ENCODE results near the gene MAGEA9B.
"Not testable (repeated sequence)": the region's sequence is repeated elsewhere in the genome, so short reads cannot be mapped to it uniquely, and the experiment has no call there.

Gene MAGEA9B

DNA sequence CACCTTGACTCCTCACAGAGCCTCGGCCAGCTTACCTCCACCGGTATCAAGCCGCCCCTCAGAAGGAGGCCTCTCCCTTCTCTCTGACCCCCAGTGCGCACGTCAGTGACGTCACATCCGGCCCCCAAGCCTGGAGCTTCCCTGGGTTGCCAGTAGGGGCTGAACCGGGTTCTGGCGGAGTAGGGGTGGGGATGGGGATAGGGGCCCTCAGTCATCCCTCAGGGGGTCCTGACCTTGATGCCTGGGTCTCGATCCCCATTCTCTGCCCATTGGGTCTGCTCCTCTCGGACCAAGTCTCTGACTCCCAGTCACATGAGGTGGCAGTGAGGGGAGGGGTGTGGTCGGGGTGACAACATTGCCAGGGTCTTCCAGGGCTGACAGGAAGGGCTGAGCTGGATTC lies at the start of gene MAGEA9B:
TSS of gene MAGEA9B (minus strand) at position 101 of the 400 bp plus-strand sequence. CDS start 4,280 bp downstream, outside the sequence.
- not testable (repeated sequence) for DNase-seq

- no peak for DNase-seq
Observed at GRCh38 chrX:149633511-149633910, 46.3 kb upstream of the MAGEA9B start.

- DNase-seq = peak; percentile 78
Observed at GRCh38 chrX:149631234-149632165, 44.2 kb upstream of the MAGEA9B start, which contains the start of gene TMEM185A. Gene TMEM185A, minus strand, starts transcription at chrX:149631792. Its CDS starts 212 bp downstream, at chrX:149631580.

DNA sequence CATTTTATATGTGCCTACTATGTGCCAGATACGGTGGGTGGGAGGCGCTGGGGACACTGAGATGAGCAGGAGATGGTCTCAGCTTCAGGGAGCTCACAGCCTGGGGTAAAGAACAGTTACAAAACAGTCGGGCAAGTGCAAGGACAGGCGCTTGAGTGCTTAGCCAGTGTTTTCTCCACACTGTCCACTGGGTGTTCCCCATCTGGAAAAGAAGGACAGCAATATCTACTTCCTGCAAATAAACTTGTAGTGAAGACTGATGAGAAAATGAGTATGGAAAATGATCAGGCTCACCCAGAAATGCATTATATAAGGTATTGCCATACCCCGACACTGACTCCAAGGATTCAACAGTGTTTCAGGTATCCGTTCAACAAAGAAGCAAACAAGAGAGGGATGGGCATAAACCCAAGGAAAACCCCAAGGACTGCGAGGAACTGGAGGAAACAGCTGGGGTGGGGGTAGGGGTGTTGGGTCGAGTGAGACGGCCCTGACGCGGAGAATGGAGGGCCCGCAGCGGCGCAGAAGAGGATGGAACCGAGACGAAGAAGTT lies 43.5 kb upstream of the MAGEA9B start:
- DNase-seq = no peak

GRCh38 chrX:149629730-149630387 lies 42.6 kb upstream of the MAGEA9B start:
- DNase-seq = no peak

DNA sequence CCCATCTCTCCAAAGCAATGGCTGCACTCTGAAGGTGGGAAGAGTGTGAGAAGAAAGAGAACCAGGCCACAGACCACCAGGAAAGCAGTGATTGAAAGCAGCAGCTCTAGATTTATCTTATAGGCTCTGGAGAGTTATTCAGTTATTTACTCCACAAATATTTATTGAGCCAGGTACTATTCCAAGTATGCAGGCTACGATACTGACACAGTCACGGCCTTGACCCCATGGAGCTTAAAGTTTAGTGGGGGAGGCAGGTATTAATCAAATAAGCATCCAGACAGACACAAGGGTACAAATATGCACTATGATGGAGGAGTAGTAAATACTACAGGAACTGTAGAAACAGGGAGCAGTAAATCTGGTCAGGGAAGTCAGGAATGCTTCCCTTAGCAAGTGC lies 41.5 kb upstream of the MAGEA9B start:
- no peak for DNase-seq

DNA sequence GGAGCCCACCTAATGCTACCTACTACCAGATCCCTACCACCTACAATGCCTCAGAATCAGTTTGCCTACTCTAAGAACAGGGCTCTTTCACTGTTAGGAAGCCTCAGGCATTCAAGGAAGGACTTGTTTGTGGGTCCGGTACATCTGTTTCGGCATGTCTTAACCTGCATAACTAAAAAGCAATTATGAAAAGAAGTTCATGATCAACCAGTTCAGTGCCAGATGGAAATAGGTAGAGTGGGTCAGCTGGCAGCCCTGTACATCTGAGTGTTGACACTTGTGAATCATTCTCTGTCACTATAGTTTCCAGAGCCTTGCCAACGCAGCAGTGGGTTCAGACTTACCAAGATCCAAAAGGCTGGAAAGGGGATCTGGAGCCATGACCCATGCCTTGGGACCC lies 41.0 kb upstream of the MAGEA9B start:
- no peak for DNase-seq

- not testable (repeated sequence) for DNase-seq
Observed at GRCh38 chrX:149626829-149627228, 39.6 kb upstream of the MAGEA9B start.

GRCh38 chrX:149619662-149620061 lies 32.4 kb upstream of the MAGEA9B start:
- not testable (repeated sequence) for DNase-seq

DNA sequence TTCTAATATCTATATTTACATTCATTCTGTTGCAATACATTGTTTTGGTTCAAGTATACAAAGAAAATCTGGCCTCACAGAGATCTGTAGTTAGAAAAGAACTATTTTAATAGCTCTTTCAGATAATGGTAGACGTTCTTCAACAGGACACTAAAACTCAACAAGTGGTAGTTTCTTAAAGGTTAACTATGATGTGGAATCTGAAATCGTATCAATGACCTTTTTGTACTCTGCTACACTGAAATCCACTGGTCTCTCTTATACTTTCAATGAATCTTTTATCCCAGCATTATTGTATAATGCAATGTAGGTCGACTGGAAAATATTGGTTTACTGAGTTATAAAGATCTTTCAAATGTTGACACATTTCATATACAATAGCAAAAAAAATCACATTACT lies 31.6 kb upstream of the MAGEA9B start:
- no peak for DNase-seq

DNA sequence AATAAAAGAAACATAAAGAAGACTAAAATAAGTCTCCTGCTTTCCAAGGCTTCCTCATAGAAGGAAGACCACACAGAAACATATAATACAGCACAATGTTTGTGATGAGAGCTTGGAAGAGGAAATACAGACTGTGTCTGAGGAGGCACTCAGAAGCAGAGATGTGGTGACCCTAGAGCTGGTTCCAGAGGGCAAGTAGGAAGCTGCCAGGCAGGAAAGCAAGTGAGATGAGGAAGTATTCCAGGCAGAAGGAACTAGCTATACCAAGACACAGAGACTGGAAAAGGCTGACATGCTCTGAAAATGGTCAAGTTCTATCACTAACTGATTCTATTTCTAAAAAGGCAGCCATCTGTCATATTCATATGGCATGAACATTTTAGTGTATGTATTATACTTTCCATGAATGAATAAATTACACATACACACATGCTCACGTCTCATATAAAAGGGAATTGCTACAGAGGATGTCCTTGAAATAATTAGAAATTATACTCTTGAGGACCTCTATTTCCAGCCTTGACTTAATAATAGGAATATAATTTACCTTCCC lies 24.4 kb upstream of the MAGEA9B start:
- no peak for DNase-seq

- no peak for DNase-seq
Observed at GRCh38 chrX:149610511-149610910, 23.3 kb upstream of the MAGEA9B start.

- DNase-seq = no peak
Observed at GRCh38 chrX:149607699-149608098, 20.4 kb upstream of the MAGEA9B start.

- not testable (repeated sequence) for DNase-seq
Observed at GRCh38 chrX:149605248-149605885, 18.1 kb upstream of the MAGEA9B start.

GRCh38 chrX:149598603-149599002 lies 11.3 kb upstream of the MAGEA9B start:
- not testable (repeated sequence) for DNase-seq

- DNase-seq = not testable (repeated sequence)
Observed at GRCh38 chrX:149595943-149596342, 8.7 kb upstream of the MAGEA9B start.

- DNase-seq = not testable (repeated sequence)
Observed at GRCh38 chrX:149595214-149595613, 8.0 kb upstream of the MAGEA9B start, which contains the start of gene HSFX2. Gene HSFX2, minus strand, starts transcription at chrX:149595314. Its CDS starts 614 bp downstream, at chrX:149594700.

DNA sequence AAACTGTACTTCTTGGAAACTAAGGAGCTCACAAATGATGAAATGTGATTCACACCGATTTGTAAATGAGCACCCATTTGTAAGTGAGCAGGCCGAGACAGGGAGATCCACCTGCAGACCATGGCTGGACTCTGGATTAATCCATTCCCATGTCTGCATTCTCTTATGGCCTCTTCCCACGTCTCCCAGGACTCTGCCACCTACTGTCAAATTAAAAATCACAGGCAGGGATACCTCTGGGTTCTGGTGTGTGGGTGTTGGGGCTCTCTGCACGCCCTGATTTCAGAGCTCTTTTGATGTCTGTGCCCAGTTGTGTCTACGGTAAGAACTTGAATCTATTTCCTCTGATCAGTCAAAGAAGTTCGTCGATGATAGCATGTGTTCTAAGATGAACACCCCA lies 3.7 kb upstream of the MAGEA9B start:
- not testable (repeated sequence) for DNase-seq

DNA sequence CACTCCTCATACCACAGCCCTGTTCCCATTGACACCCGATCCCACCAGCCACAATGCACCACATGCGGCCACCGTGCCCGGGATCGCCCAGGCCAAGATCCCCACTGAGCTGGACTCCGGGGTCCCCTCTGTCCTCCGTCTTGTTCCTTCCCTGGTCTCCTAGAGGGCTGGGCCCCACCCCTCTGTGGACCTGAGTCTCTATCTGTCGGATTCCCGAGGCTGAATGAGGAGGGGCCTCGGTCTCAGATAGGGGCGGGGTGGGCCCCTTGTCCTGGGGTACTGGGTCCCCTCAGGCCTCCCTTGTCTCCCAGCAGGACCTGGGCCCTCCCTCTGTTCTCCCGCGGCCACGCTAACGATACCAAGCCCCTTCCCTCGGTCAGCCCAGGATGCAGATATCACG lies 1.6 kb downstream of the MAGEA9B start:
- DNase-seq = not testable (repeated sequence)

- DNase-seq = not testable (repeated sequence)
Observed at GRCh38 chrX:149573456-149573855, 13.8 kb downstream of the MAGEA9B start.

DNA sequence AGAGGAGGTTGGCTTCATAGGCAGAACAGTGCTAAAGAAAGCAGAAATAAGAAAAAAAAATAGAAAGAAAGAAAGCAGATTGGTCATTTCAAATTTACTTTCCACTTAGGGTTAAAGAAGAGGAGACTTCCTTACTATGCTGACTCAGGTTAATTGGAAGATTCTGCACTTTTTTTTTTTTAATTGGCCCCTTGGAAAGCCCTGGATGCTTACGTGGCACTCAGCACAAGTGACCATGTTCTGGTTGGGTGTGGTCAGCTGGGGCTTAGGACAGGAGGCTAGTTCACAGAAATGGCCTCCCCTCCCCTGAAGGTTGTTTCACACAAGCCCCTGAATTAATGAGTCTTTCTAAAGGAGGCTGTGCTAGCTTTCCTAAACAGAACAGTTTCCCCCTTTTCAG lies 14.5 kb downstream of the MAGEA9B start:
- no peak for DNase-seq

- DNase-seq = no peak
Observed at GRCh38 chrX:149571770-149572169, 15.5 kb downstream of the MAGEA9B start.

DNA sequence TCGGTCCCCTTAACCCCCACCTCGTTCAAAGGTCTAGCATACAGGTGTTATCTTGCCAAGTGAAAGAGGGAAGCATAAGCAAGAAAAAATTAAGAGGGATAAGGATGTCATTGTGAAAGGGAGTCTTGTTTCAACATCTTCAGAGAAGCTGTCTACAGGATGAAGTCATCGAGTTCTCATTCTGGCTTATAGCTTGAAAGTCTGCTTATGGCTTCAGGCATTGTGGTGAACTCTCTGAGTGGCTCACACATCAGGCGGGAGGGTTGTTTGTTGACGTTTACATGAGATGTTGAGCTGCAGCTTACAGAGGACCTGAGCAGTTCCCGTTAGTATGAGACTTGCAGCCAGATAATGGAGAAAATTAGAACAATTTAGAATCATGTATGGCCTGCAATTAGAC lies 16.6 kb downstream of the MAGEA9B start:
- DNase-seq = no peak

All from CD4-positive, alpha-beta T cell treated with Interleukin-17A for 1 hour (primary cell).